ENCODE results near the gene ERO1B.

DNA sequence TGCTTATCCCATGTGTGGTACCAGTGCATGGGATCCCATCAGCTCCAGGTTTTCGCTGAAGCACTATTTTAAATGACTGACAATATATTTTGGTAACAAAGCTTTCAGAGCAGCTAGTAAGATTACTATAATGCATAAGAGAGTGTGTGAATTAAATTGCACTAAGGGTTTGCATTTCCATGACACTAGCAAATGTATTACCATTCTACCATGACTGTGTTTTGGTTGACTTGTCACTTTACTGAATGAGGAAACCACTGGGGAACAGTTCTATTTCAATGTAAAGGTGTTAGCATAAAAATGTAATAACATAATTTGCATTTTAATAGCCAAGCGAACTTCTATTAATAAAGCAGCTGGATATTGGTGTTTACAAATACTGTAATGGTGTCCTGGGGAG, 31.7 kb upstream of the ERO1B start:
- no peak for TF ChIP-seq POLR2AphosphoS5 (IDR thresholded peaks at IDR 0.05; ENCODE audit: low read depth, low read length)
- TF ChIP-seq REST (IDR thresholded peaks at IDR 0.05; ENCODE audit: insufficient read depth in 1 of 2, low read depth in 2 of 2, low read length in 2 of 2), result no peak
- no peak for TF ChIP-seq SIN3A (IDR thresholded peaks at IDR 0.05; ENCODE audit: borderline replicate concordance, insufficient read depth, low read length)

All from PFSK-1 (cell line).